Activated T-helper 2 cell treated with anti-CD3 and anti-CD28 coated beads, Interferon-gamma antibody, Interleukin-2, Interleukin-4, amounts not matched to agents 10 μg/mL and 5 μg/mL and 100 μg/mL, durations not matched to agents 14 hours and 24 hours and 36 hours (primary cell): Measurements from ENCODE around the gene RAB25. TPM values are rescaled to one million over a fixed set of nuclear protein-coding genes. Genes with fewer than 3 reads are reported as not detected.

Experiments used
- DNase-seq: peaks from one replicate; pipeline ENCODE4 v3.0.0; 2021; ENCODE audit warnings: low spot score
- H3K27ac Mint-ChIP-seq: one replicate; pipeline ENCODE4 v1.8.0; 2021; ENCODE audit warnings: mixed read lengths
- H3K27me3 Mint-ChIP-seq: one replicate; pipeline ENCODE4 v1.8.0; 2021; ENCODE audit warnings: low read depth, mixed read lengths
- H3K36me3 Mint-ChIP-seq: one replicate; pipeline ENCODE4 v1.8.0; 2021; ENCODE audit warnings: low read depth, mixed read lengths
- H3K4me1 Mint-ChIP-seq: one replicate; pipeline ENCODE4 v1.8.0; 2021; ENCODE audit warnings: low read depth, mixed read lengths
- H3K4me3 Mint-ChIP-seq: one replicate; pipeline ENCODE4 v1.8.0; 2021; ENCODE audit warnings: low read depth, mild to moderate bottlenecking, moderate library complexity, mixed read lengths
- H3K9me3 Mint-ChIP-seq: one replicate; pipeline ENCODE4 v1.8.0; 2021; ENCODE audit warnings: mixed read lengths
- intact Hi-C: fragments of 100-400 bp; cut with micrococcal nuclease; formaldehyde crosslinking; loops from one replicate; pipeline ENCODE4 v1.15.1; 2023
- total RNA-seq: library from RNA; stranded (reverse); gene quantifications from 2 replicates; pipeline ENCODE4 v1.2.3, GENCODE V29; 2022

Gene RAB25
- total RNA-seq, 1 donor from 2014 or later: 0.21 TPM

DNA sequence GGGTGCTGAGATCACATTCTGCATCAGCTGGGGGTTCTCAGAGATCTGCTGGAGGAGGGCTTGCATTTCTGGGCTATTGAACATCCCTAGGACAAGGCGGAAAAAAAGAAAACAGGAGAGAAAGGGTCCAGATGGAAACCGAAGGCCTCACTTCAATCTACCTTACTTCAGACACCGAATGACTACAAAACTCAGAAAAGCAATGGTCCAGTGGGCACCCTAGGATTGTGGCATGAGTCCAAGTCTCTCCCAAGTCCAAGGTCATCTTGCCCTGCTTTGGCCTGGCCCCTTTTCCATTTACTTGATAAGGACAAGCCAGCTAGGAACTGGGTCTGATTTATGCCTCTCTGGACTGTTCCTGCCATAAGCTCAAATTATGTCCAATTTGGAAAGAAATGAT, 18.1 kb upstream of the RAB25 start:
- H3K9me3 Mint-ChIP-seq: no peaks in the 10 kb centered on the region
- H3K4me1 Mint-ChIP-seq: peaks cover 19% of the 10 kb centered on the region
- no peaks in the 10 kb centered on the region for H3K27me3 Mint-ChIP-seq
- H3K4me3 Mint-ChIP-seq: no peak overlapping the region
- peaks cover 45% of the 10 kb centered on the region for H3K36me3 Mint-ChIP-seq
- intact Hi-C loops: no loop called here
- H3K27ac Mint-ChIP-seq: no peak overlapping the region
- no peak for DNase-seq

DNA sequence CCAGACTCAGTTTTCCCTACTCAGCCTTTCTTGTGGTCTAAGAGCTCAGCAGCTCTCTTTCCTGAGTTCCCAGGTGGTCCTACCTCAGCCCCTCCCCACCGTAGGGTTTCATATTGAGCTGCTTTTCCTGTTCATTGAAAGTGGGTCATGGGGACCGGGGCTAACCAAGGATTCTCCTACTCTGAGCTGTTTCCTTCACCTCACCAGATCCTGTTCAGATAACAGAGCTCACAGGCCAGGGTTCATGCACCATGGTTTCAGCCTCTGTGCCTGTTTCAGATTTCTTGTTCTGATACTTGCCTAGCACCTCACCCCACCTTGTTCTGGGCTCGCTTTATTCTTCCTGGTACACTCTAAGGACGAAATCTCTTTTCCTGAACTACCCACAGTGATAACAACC, 15.9 kb upstream of the RAB25 start:
- H3K9me3 Mint-ChIP-seq: no peaks in the 10 kb centered on the region
- peak overlapping the region; percentile 23 for H3K27ac Mint-ChIP-seq
- H3K4me3 Mint-ChIP-seq: no peak overlapping the region
- no peaks in the 10 kb centered on the region for H3K27me3 Mint-ChIP-seq
- intact Hi-C loops: no loop called here
- peak; percentile 14 for DNase-seq
- H3K36me3 Mint-ChIP-seq: peaks cover 63% of the 10 kb centered on the region
- H3K4me1 Mint-ChIP-seq: peaks cover 19% of the 10 kb centered on the region

DNA sequence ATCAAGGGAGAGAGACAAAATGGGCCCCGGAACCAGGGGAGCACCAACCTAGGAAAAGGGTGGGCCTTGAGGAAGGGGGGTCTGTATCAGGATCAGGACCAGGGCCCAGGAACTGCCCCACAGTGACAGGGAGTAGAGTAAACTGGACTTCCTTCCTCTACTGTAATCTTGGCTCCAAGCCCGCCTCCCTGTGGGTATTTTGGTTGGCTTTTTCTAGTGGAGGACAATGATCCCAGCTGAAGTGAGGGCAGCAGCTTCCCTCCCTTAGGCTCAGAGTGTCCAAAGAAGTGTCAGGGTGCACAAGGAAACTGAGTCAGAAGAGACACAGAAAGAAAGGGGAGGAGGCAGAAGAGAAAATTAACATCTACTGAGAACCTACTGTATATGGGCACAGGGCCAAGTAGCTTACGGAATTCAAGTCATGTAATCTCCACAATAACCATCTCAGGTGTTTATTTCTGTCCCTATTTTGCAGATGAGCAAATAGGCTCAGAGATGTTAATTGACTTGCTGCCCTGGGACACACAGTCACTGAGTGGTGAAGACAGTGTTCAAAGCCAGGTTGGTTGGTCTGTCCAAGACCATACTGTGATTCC, 12.2 kb upstream of the RAB25 start:
- no peaks in the 10 kb centered on the region for H3K27me3 Mint-ChIP-seq

DNA sequence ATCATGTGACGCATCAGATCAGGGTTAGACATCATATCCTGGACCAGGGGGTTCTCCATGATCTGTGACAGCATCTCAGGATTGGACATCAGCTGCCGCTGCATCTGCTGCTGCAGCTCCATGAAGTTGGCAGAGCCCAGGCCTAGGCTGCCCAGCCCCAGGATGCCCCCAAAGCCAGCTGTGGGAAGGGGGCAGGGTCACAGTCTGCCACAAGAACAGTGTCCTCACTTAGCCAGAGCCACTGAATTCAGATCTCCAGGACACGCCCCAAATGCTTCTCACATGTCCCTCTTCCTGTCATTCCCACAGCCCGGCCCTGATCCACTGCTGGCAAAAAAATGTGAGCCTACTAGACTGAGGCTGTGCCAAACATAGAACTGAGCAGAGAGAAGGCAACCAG, 10.6 kb upstream of the RAB25 start:
- Mint-ChIP-seq H3K27ac (no peak overlapping the region), H3K36me3 (peaks cover 36% of the 10 kb centered on the region), H3K27me3 (no peaks in the 10 kb centered on the region), H3K4me3 (no peak overlapping the region), H3K4me1 (peaks cover 17% of the 10 kb centered on the region), H3K9me3 (no peaks in the 10 kb centered on the region)
- intact Hi-C loops: loop anchor here (5.0 kb wide), 1 partner anchor 843 kb away; the partner anchor contains the start of genes MTX1 and THBS3
- no peak for DNase-seq

More for the DNA sequence above, 12.2 kb upstream of the RAB25 start:
- H3K4me1 Mint-ChIP-seq: peaks cover 24% of the 10 kb centered on the region
- H3K36me3 Mint-ChIP-seq: peaks cover 45% of the 10 kb centered on the region
- H3K27ac Mint-ChIP-seq: no peak overlapping the region
- no peak for DNase-seq
- intact Hi-C loops: no loop called here
- H3K4me3 Mint-ChIP-seq: no peak overlapping the region
- H3K9me3 Mint-ChIP-seq: no peaks in the 10 kb centered on the region

DNA sequence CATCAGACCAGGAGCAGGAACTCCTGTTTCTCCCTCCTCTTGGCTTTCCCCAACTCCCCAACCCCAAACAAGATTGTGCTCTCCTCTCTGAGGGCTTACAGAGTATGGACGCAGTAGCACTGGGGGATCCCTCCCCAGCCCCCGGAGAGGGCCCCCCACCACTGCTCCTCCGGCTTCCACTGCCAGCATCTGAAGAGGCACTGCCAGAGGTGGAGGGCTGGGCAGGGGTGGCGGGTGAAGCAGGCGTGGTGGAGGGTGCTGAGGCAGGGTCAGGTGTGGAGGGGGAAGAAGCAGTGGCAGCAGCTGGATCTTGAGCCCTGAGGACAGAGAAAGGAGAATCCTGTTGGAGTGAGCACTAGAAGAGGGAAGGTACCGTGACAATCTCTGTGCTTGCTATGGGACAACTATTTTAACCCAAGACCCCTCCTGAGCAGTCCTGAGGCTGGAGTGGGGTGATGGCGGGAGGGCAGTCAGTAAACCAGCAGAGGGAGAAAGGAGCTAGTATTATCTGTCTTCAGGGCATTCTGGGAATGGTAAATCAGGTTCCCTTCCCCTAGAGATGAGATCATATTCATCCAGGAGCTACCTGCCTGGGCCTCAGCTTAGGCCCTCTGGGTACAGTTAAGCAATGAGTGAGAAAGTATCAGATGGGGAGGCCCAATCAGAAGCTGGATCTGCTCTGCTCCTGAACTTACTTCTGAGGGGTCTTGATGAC, 9.8 kb upstream of the RAB25 start:
- peaks cover 40% of the 10 kb centered on the region for H3K36me3 Mint-ChIP-seq
- peak overlapping the region; percentile 31 for H3K4me3 Mint-ChIP-seq
- H3K27ac Mint-ChIP-seq: no peak overlapping the region
- H3K9me3 Mint-ChIP-seq: no peaks in the 10 kb centered on the region
- H3K4me1 Mint-ChIP-seq: peaks cover 20% of the 10 kb centered on the region
- H3K27me3 Mint-ChIP-seq: no peaks in the 10 kb centered on the region
- intact Hi-C loops: loop anchor here (5.0 kb wide), 1 partner anchor 844 kb away; the partner anchor contains the start of genes MTX1 and THBS3
- DNase-seq: no peak

DNA sequence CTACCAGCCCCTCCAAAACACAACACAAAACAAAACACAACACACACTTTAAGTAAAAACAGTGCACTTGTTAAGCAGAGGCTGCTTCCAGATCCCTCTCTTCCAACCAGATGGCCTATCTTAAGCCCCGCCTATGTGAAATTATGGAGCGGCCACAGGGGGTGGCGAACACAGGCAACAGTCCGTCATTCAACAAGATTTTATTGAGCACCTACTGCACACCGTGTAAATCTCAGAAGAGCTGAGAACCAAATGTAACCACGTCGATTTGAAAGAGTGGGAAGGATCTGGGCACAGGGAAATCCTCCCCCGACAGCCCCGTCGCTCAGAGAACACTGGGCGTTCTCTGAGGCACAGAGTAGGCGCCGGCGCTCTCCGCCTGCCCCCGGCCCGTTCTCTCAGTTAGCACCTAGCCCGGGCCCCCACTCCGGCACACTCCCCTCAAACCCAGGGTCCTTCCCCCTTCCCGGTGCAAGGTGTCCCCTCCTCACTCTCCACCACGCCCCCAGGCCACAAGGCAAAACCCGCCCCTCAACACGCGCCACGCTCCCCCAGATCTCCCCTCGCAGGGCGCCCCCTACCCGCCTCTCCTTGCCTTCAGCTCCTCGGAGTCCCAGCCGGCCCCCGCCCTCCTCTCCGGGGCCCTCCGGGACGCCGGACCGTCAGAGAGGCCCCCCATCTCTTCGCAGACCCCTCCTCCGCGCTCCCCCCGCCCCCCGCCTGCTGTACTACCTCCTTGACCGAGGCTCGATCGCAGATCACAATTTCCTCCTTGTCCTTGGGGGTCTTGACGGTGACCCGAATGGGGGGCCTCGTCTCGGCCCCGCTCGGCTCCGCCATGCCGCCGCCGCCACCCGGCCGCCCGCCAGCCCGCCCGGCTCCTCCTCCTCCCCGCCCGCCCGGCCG, 7.8 kb upstream of the RAB25 start:
- intact Hi-C loops: loop anchor here (5.0 kb wide), 1 partner anchor 846 kb away; the partner anchor contains the start of genes MTX1 and THBS3
- Mint-ChIP-seq H3K4me3 (peak overlapping the region; percentile 96), H3K27ac (peak overlapping the region; percentile 92), H3K27me3 (no peaks in the 10 kb centered on the region), H3K36me3 (peaks cover 47% of the 10 kb centered on the region), H3K9me3 (no peaks in the 10 kb centered on the region), H3K4me1 (peaks cover 25% of the 10 kb centered on the region)
- peak; percentile 66 for DNase-seq

DNA sequence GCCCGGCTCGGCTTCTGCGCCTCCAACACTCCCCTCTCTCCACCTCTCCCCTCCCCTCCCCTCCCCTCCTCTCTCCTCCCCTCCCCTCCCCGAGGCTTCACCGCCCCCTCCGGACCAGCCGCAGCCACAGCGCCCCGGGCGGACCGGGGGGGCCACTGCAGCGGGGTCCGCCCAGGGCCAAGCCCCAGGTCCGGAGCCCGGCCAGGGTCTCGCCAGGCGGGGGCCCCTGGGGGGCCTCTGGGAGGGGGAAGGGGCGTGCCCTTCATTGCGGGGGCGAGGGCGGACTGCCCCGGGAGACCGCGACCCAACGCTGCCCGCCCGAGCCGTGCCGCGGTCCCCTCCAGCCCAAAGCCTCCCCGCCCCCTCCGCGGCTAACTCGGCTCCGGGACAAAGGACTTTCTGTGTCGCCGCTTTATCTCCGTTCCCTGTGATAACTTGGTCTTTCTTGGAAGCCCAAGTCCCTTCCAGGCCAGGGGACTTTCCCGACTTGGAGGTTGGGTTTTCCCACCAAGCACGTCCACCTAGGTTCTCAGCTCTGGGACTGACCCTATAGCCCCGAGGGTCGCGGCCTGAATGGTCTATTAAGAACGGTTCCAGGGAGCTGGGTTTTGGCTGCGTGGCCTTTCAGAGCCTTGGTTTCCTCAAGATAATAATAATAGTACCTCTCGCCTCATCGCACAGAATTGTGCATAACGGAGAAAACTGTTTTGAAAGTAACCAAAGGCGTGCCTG, 7.0 kb upstream of the RAB25 start, which contains the start of gene UBQLN4:
Gene UBQLN4, minus strand, starts transcription at position 31 of the 732 bp plus-strand sequence. CDS start 97 bp downstream, outside the sequence.
- no peaks in the 10 kb centered on the region for H3K9me3 Mint-ChIP-seq
- no peaks in the 10 kb centered on the region for H3K27me3 Mint-ChIP-seq
- peaks cover 25% of the 10 kb centered on the region for H3K4me1 Mint-ChIP-seq
- DNase-seq: peak; percentile 79
- intact Hi-C loops: loop anchor here (1.0 to 5.0 kb wide), 7 partner anchors 28 to 847 kb away; partner anchors contain the start of genes KHDC4, MEX3A, MTX1 and SMG5
- peak within 1 kb of the TSS; percentile 96 for H3K4me3 Mint-ChIP-seq
- peak within 1 kb of the TSS; percentile 96 for H3K27ac Mint-ChIP-seq
- H3K36me3 Mint-ChIP-seq: peaks cover 39% of the 10 kb centered on the region

DNA sequence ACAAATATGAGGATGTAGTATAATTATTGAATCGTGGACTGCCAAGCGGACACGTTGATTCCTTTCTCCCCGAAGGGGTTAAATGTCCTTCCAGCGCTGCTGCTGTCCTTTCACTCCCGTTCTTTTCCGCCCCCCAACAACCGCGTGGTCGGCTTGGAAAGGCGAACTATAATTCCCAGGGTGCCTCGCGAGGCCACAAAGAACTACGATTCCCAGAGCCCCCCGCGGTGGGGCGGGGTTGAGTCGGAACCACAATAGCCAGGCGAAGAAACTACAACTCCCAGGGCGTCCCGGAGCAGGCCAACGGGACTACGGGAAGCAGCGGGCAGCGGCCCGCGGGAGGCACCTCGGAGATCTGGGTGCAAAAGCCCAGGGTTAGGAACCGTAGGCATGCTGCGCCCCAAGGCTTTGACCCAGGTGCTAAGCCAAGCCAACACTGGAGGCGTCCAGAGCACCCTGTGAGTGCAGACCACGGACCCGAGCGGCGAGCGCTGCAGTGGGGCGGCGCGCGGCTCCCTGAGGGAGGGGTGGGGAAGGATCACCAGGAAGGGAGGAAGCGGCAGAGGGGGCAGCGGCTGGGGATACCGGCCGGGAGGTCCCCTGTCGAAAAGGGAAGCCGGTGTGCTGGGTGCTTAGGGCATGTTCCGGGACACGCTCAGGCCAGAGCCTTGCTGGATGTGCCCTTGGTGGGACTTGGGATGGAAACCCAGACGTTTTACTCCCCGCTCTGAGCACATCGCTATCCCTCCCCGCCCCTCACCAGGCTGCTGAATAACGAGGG, 6.3 kb upstream of the RAB25 start, which contains the start of gene LAMTOR2:
Gene LAMTOR2, plus strand, starts transcription at position 283 of the 781 bp plus-strand sequence. Its CDS starts 108 bp downstream, at position 391.
- H3K36me3 Mint-ChIP-seq: peaks cover 31% of the 10 kb centered on the region
- peak; percentile 94 for DNase-seq
- intact Hi-C loops: loop anchor here (1.0 to 5.0 kb wide), 7 partner anchors 28 to 847 kb away; partner anchors contain the start of genes KHDC4, MEX3A, MTX1 and SMG5
- peaks cover 25% of the 10 kb centered on the region for H3K4me1 Mint-ChIP-seq
- H3K9me3 Mint-ChIP-seq: no peaks in the 10 kb centered on the region
- peak within 1 kb of the TSS; percentile 96 for H3K27ac Mint-ChIP-seq
- H3K27me3 Mint-ChIP-seq: no peaks in the 10 kb centered on the region
- H3K4me3 Mint-ChIP-seq: peak within 1 kb of the TSS; percentile 96

DNA sequence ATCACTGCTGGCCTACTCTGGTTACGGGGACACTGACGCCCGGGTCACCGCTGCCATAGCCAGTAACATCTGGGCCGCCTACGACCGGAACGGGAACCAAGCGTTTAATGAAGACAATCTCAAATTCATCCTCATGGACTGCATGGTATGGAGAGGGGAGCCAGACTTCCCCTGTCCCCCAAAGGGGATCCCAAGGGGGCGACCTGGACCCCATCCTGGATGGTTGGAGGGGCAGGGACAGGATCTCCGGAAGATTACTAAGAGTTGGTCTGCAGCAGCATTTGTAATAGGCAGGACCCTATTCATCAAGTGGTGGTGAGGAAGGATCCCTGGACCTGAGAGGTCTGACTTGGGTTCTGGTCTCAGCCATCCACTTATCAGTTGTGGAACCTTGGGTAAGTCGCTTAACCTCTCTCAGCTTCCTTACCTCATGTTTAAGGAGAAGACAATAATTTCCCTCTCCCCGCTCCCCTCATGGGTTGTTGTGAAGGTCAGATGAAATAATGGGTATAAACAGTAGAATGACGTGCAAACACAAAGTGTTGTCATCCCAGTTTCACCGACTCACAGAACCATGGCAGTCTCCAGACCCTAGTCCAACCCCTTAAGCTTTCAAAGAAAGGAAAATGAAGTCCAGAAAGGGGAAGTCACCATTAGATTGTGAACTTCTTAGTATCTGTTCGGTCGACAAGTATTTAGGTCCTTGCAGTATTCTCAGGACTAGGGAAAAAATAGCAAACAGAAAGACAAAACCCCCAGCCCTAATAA, 5.5 kb upstream of the RAB25 start:
- intact Hi-C loops: no loop called here
- Mint-ChIP-seq H3K36me3 (peaks cover 27% of the 10 kb centered on the region), H3K4me1 (peaks cover 25% of the 10 kb centered on the region), H3K4me3 (peak overlapping the region; percentile 92), H3K27me3 (no peaks in the 10 kb centered on the region), H3K27ac (peak overlapping the region; percentile 61), H3K9me3 (no peaks in the 10 kb centered on the region)
- no peak for DNase-seq

DNA sequence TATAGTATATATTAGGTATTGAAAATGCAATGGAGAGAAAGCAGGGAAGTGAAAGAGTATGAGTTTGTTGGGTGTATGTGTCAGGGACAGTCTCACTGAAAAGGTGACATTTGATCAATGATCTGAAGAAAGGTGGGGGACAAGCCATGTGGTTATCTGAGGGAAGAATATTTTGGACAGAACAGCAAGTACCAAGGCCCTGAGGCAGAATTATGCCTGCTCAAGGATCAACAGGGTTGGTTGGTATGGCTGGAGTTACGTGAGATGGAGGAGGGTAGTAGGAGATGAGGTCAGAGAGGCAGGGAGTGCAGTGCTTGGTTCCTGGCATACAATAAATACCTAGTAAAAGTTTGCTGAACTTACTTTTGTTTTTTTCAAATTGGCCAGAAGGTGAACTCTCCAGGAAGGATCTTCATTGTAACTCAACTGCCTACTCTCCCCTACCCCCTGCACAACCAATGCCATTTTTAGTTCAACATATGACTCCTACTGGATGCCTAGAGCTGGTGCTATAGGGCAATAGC, 4.6 kb upstream of the RAB25 start:
- Mint-ChIP-seq H3K27me3 (no peaks in the 10 kb centered on the region), H3K4me3 (peak overlapping the region; percentile 6)

More for the DNA sequence above, 4.6 kb upstream of the RAB25 start:
- Mint-ChIP-seq H3K4me1 (peaks cover 25% of the 10 kb centered on the region), H3K9me3 (no peaks in the 10 kb centered on the region), H3K36me3 (peaks cover 24% of the 10 kb centered on the region), H3K27ac (no peak overlapping the region)
- intact Hi-C loops: no loop called here
- no peak for DNase-seq
